HG02610 (cell line): ENCODE measurements around the gene PCDHA4.

Experiments
- ATAC-seq: cut with Tn5 transposase; IDR thresholded peaks from one replicate; pipeline ENCODE4 v1.9.1; 2021; ENCODE audit warnings: mild to moderate bottlenecking, moderate library complexity; ENCODE audit not compliant: unreplicated experiment

PCDHA4 gene

DNA sequence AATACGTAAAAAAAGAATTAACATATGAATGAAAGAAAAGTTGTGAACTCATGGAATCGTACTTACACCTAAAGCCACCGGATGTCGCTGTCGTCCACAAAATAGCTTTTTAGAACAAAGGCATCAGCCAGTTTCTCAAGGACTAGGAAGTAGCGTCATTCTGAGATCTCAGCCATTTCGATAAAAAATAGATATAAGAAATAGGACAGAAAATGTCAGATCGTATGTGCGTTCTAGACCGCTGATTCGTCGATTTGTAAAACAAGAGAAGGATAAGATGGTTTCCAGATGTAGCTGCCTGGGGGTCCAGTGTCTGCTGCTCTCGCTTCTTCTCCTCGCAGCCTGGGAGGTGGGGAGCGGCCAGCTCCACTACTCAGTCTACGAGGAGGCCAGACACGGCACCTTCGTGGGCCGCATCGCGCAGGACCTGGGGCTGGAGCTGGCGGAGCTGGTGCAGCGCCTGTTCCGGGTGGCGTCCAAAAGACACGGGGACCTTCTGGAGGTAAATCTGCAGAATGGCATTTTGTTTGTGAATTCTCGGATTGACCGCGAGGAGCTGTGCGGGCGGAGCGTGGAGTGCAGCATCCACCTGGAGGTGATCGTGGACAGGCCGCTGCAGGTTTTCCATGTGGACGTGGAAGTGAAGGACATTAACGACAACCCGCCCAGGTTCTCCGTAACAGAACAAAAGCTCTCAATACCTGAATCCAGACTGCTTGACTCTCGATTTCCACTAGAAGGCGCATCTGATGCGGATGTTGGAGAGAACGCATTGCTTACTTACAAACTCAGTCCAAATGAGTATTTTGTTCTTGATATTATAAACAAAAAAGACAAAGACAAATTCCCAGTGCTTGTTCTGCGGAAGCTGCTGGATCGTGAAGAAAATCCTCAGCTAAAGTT is 49.2 kb downstream of the PCDHA4 start, which contains the start of gene PCDHA10:
Gene PCDHA10 (plus strand): TSS at position 126 of the 903 bp plus-strand sequence. CDS start 152 bp downstream, at position 278.
- no peak for ATAC-seq

DNA sequence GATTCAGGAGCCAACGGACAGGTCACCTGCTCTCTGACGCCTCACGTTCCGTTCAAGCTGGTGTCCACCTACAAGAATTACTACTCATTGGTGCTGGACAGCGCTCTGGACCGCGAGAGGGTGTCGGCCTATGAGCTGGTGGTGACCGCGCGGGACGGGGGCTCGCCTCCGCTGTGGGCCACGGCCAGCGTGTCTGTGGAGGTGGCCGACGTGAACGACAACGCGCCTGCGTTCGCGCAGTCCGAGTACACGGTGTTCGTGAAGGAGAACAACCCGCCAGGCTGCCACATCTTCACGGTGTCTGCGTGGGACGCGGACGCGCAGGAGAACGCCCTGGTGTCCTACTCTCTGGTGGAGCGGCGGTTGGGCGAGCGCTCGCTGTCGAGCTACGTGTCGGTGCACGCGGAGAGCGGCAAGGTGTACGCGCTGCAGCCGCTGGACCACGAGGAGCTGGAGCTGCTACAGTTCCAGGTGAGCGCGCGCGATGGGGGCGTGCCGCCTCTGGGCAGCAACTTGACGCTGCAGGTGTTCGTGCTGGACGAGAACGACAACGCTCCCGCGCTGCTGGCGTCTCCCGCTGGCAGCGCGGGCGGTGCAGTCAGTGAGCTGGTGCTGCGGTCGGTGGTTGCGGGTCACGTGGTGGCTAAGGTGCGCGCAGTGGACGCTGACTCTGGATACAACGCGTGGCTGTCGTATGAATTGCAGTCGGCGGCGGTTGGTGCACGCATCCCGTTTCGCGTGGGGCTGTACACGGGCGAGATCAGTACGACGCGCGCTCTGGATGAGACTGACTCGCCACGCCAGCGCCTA is 50.5 kb downstream of the PCDHA4 start:
- no peak for ATAC-seq

DNA sequence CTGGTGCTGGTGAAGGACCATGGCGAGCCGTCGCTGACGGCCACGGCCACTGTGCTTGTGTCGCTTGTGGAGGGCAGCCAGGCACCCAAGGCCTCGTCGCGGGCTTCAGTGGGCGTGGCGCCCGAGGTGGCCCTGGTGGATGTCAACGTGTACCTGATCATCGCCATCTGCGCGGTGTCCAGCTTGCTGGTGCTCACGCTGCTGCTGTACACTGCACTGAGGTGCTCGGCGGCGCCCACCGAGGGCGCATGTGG is 51.0 kb downstream of the PCDHA4 start:
- ATAC-seq, result no peak

DNA sequence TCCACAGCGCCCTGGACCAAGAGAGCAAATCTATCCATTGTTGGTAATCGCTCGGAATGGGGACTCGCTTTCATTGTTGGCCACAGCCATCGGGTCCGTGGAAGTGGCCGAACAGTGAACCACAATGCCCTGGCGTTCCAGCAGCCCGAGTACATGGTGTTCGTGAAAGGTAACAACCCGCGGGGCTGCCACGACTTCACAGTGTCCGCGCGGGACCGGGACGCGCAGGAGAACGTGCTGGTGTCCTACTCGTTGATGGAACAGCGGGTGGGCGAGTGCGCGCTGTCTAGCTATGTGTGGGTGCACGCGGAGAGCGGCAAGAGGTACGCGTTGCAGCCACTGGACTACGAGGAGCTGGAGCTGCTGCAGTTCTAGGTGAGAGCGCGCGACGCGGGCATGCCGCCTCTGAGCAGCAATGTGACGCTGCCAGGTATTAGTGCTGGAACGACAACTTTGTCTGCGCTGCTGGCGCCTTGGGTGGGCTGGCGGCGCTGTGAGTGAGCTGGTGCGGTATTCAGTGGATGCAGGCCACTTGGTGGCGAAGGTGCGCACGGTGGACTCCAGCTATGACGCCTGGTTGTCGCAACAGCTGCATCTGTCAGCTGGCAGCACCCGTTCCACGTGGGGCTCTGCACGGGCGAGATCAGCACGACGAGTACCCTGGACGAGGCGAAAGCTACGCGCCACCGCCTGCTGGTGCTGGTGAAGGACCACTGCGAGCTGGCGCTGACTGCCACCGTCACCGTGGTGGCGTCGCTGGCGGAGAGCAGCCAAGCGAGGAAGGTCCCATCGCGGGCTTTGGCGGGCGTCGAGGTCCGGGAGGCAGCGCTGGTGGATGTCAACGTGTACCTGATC is 55.8 kb downstream of the PCDHA4 start:
- no peak for ATAC-seq
